Liver (tissue), 3 donors: Measurements from ENCODE around the gene CMPK1.

Source experiments
- FOXA1 ChIP-seq: IDR thresholded peaks from 2 replicates; pipeline ENCODE4 v1.6.1; 2016; ENCODE audit warnings: antibody characterized with exemption
- GABPA ChIP-seq, 2 donors: IDR thresholded peaks in 1 of 2; conservative IDR thresholded peaks in 1 of 2; 2 replicates each; pipeline ENCODE4 v1.6.1; 2016; ENCODE audit warnings: antibody characterized with exemption in 2 of 2, mild to moderate bottlenecking in 1 of 2, moderate library complexity in 1 of 2
- HNF4A ChIP-seq, 2 donors: conservative IDR thresholded peaks; 2 replicates each; pipeline ENCODE4 v1.6.1; 2016; ENCODE audit warnings: antibody characterized with exemption in 2 of 2, mild to moderate bottlenecking in 2 of 2
- HNF4G ChIP-seq: IDR thresholded peaks from 2 replicates; pipeline ENCODE4 v1.6.1; 2016; ENCODE audit warnings: antibody characterized with exemption
- JUND ChIP-seq, 2 donors: IDR thresholded peaks; 2 replicates each; pipeline ENCODE4 v1.6.1; 2016; ENCODE audit warnings: antibody characterized with exemption in 2 of 2
- NR2F2 ChIP-seq: IDR thresholded peaks from 2 replicates; pipeline ENCODE4 v1.6.1; 2016; ENCODE audit warnings: antibody characterized with exemption
- RAD21 ChIP-seq, 2 donors: IDR thresholded peaks; 2 replicates each; pipeline ENCODE4 v1.6.1; 2016; ENCODE audit warnings: antibody characterized with exemption in 2 of 2, mild to moderate bottlenecking in 2 of 2
- SP1 ChIP-seq: IDR thresholded peaks from 2 replicates; pipeline ENCODE4 v1.6.1; 2018; ENCODE audit warnings: antibody characterized with exemption, mild to moderate bottlenecking
- TAF1 ChIP-seq: conservative IDR thresholded peaks from 2 replicates; pipeline ENCODE4 v1.6.1; 2016; ENCODE audit warnings: antibody characterized with exemption, mild to moderate bottlenecking
- YY1 ChIP-seq: IDR thresholded peaks from 2 replicates; pipeline ENCODE4 v1.6.1; 2016; ENCODE audit warnings: antibody characterized with exemption, mild to moderate bottlenecking
- TF ChIP-seq, protein P1 (sequence below): fragments of 150-350 bp; IDR thresholded peaks from 2 replicates; pipeline ENCODE4 v1.5.1; 2017; ENCODE audit warnings: improper control_type of control experiment, low read depth, low read length; ENCODE audit not compliant: missing input control
- TF ChIP-seq, protein P2 (sequence below): IDR thresholded peaks from 2 replicates; pipeline ENCODE4 v1.6.1; 2016; ENCODE audit warnings: antibody characterized with exemption, mild to moderate bottlenecking
- TF ChIP-seq, protein P3 (sequence below): IDR thresholded peaks from 2 replicates; pipeline ENCODE4 v1.6.1; 2016; ENCODE audit warnings: antibody characterized with exemption
- TF ChIP-seq, protein P4 (sequence below): IDR thresholded peaks from 2 replicates; pipeline ENCODE4 v1.6.1; 2016; ENCODE audit warnings: antibody characterized with exemption
- donor health status: healthy.
- donor health status: healthy.

DNA sequence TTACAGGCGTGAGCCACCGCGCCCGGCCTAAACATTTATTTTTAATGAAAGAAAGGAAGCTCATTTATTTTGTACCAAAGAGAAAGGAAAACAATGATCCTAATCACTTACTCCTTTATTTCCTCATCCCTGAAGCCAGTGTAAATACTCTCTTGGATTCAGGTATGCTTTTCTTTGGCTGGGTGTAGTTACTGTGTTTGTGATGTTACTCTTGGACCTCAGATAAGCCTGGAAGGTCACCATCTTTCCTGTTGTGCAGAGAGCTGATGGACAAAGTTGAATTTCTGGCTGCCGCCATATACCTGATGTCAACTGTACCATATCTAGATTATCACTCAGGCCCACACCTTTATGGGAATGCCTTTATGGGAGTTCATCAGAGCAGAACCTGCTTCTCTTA lies 47.1 kb downstream of the CMPK1 start:
- TF ChIP-seq, protein P1, sequence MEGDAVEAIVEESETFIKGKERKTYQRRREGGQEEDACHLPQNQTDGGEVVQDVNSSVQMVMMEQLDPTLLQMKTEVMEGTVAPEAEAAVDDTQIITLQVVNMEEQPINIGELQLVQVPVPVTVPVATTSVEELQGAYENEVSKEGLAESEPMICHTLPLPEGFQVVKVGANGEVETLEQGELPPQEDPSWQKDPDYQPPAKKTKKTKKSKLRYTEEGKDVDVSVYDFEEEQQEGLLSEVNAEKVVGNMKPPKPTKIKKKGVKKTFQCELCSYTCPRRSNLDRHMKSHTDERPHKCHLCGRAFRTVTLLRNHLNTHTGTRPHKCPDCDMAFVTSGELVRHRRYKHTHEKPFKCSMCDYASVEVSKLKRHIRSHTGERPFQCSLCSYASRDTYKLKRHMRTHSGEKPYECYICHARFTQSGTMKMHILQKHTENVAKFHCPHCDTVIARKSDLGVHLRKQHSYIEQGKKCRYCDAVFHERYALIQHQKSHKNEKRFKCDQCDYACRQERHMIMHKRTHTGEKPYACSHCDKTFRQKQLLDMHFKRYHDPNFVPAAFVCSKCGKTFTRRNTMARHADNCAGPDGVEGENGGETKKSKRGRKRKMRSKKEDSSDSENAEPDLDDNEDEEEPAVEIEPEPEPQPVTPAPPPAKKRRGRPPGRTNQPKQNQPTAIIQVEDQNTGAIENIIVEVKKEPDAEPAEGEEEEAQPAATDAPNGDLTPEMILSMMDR: no peak
- TF ChIP-seq YY1: peak; percentile 60
- no peak for TF ChIP-seq RAD21 (IDR thresholded peaks at IDR 0.05)
- no peak for TF ChIP-seq NR2F2
- TF ChIP-seq TAF1: no peak
- TF ChIP-seq, protein P2, sequence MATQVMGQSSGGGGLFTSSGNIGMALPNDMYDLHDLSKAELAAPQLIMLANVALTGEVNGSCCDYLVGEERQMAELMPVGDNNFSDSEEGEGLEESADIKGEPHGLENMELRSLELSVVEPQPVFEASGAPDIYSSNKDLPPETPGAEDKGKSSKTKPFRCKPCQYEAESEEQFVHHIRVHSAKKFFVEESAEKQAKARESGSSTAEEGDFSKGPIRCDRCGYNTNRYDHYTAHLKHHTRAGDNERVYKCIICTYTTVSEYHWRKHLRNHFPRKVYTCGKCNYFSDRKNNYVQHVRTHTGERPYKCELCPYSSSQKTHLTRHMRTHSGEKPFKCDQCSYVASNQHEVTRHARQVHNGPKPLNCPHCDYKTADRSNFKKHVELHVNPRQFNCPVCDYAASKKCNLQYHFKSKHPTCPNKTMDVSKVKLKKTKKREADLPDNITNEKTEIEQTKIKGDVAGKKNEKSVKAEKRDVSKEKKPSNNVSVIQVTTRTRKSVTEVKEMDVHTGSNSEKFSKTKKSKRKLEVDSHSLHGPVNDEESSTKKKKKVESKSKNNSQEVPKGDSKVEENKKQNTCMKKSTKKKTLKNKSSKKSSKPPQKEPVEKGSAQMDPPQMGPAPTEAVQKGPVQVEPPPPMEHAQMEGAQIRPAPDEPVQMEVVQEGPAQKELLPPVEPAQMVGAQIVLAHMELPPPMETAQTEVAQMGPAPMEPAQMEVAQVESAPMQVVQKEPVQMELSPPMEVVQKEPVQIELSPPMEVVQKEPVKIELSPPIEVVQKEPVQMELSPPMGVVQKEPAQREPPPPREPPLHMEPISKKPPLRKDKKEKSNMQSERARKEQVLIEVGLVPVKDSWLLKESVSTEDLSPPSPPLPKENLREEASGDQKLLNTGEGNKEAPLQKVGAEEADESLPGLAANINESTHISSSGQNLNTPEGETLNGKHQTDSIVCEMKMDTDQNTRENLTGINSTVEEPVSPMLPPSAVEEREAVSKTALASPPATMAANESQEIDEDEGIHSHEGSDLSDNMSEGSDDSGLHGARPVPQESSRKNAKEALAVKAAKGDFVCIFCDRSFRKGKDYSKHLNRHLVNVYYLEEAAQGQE: no peak
- TF ChIP-seq GABPA (IDR thresholded peaks at IDR 0.05 in 1 of 2, conservative IDR thresholded peaks at IDR 0.05 in 1 of 2): no peak
- TF ChIP-seq, protein P3, sequence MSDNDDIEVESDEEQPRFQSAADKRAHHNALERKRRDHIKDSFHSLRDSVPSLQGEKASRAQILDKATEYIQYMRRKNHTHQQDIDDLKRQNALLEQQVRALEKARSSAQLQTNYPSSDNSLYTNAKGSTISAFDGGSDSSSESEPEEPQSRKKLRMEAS: no peak
- TF ChIP-seq JUND (IDR thresholded peaks at IDR 0.05): no peak
- peak; percentile 23 for TF ChIP-seq FOXA1
- TF ChIP-seq, protein P4, sequence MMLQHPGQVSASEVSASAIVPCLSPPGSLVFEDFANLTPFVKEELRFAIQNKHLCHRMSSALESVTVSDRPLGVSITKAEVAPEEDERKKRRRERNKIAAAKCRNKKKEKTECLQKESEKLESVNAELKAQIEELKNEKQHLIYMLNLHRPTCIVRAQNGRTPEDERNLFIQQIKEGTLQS: no peak
- peak in 1 of 2 donors; percentile 62 for TF ChIP-seq HNF4A (conservative IDR thresholded peaks at IDR 0.05)
- no peak for TF ChIP-seq HNF4G
- TF ChIP-seq SP1: no peak
